Body of pancreas (tissue), 4 donors: ENCODE data around the gene VWA5B1. TPM values are rescaled to one million over a fixed set of nuclear protein-coding genes. Genes with fewer than 3 reads are reported as not detected.

Experiments used
- ATAC-seq: fragments of 150-250 bp; one replicate; pipeline ENCODE4 v1.9.1; 2016
- DNase-seq, 4 donors: peaks; one replicate each; pipeline ENCODE4 v3.0.0-alpha.2; 2019
- H3K27ac ChIP-seq, 4 donors: fragments of 200-600 bp; sonication (generic); 1 replicate in 3 of 4; 2 replicates in 1 of 4; pipeline versions ENCODE4 v1.5.1 to v1.6.1; 2016 to 2019; ENCODE audit warnings: mild to moderate bottlenecking in 1 of 4, mixed read lengths in 1 of 4, moderate library complexity in 1 of 4
- H3K27me3 ChIP-seq, 2 donors: fragments of 200-600 bp; sonication (generic); one replicate each; pipeline ENCODE4 v1.6.0; 2016; ENCODE audit warnings: mild to moderate bottlenecking in 1 of 2
- H3K36me3 ChIP-seq, 2 donors: fragments of 200-600 bp; sonication (generic); replicated peaks in 1 of 2; 2 replicates each; pipeline ENCODE4 v1.5.1; 2016; ENCODE audit warnings: low read depth in 2 of 2; ENCODE audit not compliant: insufficient read depth in 1 of 2
- H3K4me1 ChIP-seq: fragments of 200-600 bp; sonication (generic); one replicate; pipeline ENCODE4 v1.6.0; 2016
- H3K4me3 ChIP-seq, 2 donors: fragments of 200-600 bp; sonication (generic); 1 replicate in 1 of 2; 2 replicates in 1 of 2; pipeline ENCODE4 v1.5.1; 2016 to 2019
- H3K9me3 ChIP-seq, 3 donors: fragments of 200-600 bp; sonication (generic); 1 replicate in 2 of 3; 2 replicates in 1 of 3; pipeline ENCODE4 v1.5.1; 2016
- CTCF ChIP-seq, 7 experiments: fragments of 450-650 bp in 4 of 7; fragments of 200-600 bp in 3 of 7; sonication (generic) in 3 of 7; IDR thresholded peaks; one replicate each; pipeline ENCODE4 v1.5.1; 2016 to 2019; ENCODE audit warnings: antibody characterized with exemption in 7 of 7
- POLR2A ChIP-seq, 3 donors: fragments of 450-650 bp; IDR thresholded peaks; one replicate each; pipeline ENCODE4 v1.6.1; 2016; ENCODE audit warnings: antibody characterized with exemption in 3 of 3, mild to moderate bottlenecking in 2 of 3
- WGBS, 2 donors: methylation state at CpG; one replicate each; pipeline ENCODE4 v1.1.5; 2017; 5-methylcytosine and 5-hydroxymethylcytosine counted together
- intact Hi-C: fragments of 100-400 bp; cut with DNase I; formaldehyde crosslinking; loops from one replicate; pipeline ENCODE4 v1.15.1; 2023
- total RNA-seq, 2 donors: library from RNA; depleted of rRNA; stranded (reverse); fragments of >200 nt; gene quantifications; one replicate each; pipeline ENCODE4 v1.1.0, GENCODE V29; 2016

Gene VWA5B1
- total RNA-seq, 2 donors from 2014 or later: not detected

GRCh38 chr1:20402585-20403422, 112.1 kb downstream of the VWA5B1 start:
- no peak overlapping the region for H3K27ac ChIP-seq
- no peak for TF ChIP-seq CTCF (IDR thresholded peaks at IDR 0.05)
- no peak for TF ChIP-seq POLR2A (IDR thresholded peaks at IDR 0.05)
- no peak overlapping the region for H3K4me3 ChIP-seq
- no peaks in the 10 kb centered on the region for H3K27me3 ChIP-seq
- H3K4me1 ChIP-seq: no peaks in the 10 kb centered on the region
- intact Hi-C loops: no loop called here
- no peak for DNase-seq
- H3K9me3 ChIP-seq: no peaks in the 10 kb centered on the region
- 33 to 36% methylated on average over 12 to 13 of the region's 13 CpGs for WGBS, 2 donors
- no peaks in the 10 kb centered on the region for H3K36me3 ChIP-seq
- no peak for ATAC-seq

GRCh38 chr1:20403423-20404145, 112.9 kb downstream of the VWA5B1 start:
- whole genome bisulfite sequencing, 2 donors: 64 to 68% methylated on average over 3 to 8 of the region's 8 CpGs
- intact Hi-C loops: no loop called here
- no peaks in the 10 kb centered on the region for H3K36me3 ChIP-seq
- no peak for TF ChIP-seq POLR2A (IDR thresholded peaks at IDR 0.05)
- no peak for TF ChIP-seq CTCF (IDR thresholded peaks at IDR 0.05)
- H3K27me3 ChIP-seq: no peaks in the 10 kb centered on the region
- H3K4me1 ChIP-seq: no peaks in the 10 kb centered on the region
- no peak overlapping the region for H3K27ac ChIP-seq
- H3K4me3 ChIP-seq: no peak overlapping the region
- DNase-seq: no peak
- ATAC-seq: no peak
- no peaks in the 10 kb centered on the region for H3K9me3 ChIP-seq

- WGBS, 2 donors: 26 to 35% methylated on average over 7 to 8 of the region's 9 CpGs
- DNase-seq: no peak
- ATAC-seq: no peak
- Histone ChIP-seq H3K27ac (no peak overlapping the region), H3K4me1 (no peaks in the 10 kb centered on the region), H3K27me3 (no peaks in the 10 kb centered on the region), H3K36me3 (no peaks in the 10 kb centered on the region), H3K9me3 (no peaks in the 10 kb centered on the region), H3K4me3 (no peak overlapping the region)
- intact Hi-C loops: no loop called here
- TF ChIP-seq POLR2A (IDR thresholded peaks at IDR 0.05) (no peak), CTCF (IDR thresholded peaks at IDR 0.05) (no peak)
Measured at GRCh38 chr1:20404466-20404865, 113.8 kb downstream of the VWA5B1 start.

Other genes with a start within 250 kb of the VWA5B1 start
- 1 to 10 TPM in 1 of 2 donors, under 1 TPM in 1; 0.52 to 5.9 TPM for gene PLA2G5, start 220.7 kb upstream of the VWA5B1 start, total RNA-seq
- not detected for gene PLA2G2D, start 171.3 kb upstream of the VWA5B1 start, total RNA-seq
- gene PLA2G2F, start 151.6 kb upstream of the VWA5B1 start, total RNA-seq: not detected
- gene UBXN10, start 104.8 kb upstream of the VWA5B1 start, total RNA-seq: 1 to 10 TPM in 1 of 2 donors, under 1 TPM in 1; under 0.01 to 1.0 TPM
- gene PLA2G2C, start 104.4 kb upstream of the VWA5B1 start, total RNA-seq: not detected
- gene CAMK2N1, start 195.3 kb downstream of the VWA5B1 start, total RNA-seq: 1 to 10 TPM; 5.3 to 5.4 TPM
- 10 to 100 TPM; 18.7 to 20.4 TPM for gene MUL1, start 217.3 kb downstream of the VWA5B1 start, total RNA-seq